AG20443 (cell line): ENCODE data around the gene FGD4.
"Not testable (repeated sequence)": the region's sequence is repeated elsewhere in the genome, so short reads cannot be mapped to it uniquely, and the experiment has no call there.

Experiments used
- DNase-seq: peaks from one replicate; pipeline ENCODE4 v3.0.0; 2012; ENCODE audit warnings: low spot score, mixed read lengths

Gene FGD4

DNA sequence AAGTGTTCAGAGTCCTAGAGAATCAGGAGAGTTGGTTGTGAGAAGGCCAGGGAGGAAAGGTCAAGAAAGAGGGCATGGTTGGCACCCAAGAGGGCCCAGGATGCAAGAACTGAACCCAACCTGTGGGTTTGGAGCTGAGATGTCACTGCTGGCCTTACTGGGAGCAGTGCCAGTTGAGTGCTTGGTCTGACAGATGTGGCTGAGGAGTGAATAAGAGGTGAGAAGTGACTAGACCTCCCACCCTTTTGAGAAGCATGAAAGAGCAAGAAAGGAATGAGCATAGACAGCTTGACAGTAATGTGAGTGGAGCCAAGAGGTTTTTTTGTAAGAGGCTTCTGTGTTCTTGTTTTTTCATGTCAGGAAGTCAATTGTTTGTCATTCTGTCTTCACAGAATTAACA is 95.3 kb downstream of the FGD4 start:
- DNase-seq: no peak

DNA sequence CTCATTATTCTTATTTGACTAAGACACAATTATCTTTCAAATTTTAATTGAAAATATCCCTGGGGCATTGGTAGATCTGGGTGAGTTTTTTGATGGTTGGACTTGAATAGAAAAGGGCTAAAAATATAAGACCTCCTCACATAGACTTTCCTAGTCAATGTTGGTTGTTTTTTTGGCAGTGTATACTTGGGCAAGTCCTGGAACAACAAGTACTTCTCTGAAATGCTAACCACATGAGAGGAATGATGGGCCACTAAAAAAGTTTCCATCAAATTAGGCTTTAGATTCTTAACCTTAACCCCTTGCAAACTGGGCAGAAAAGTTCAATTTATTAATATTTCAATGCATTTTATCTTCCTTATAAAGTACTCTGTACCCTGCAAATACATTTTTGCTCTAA is 97.6 kb downstream of the FGD4 start:
- DNase-seq: no peak

DNA sequence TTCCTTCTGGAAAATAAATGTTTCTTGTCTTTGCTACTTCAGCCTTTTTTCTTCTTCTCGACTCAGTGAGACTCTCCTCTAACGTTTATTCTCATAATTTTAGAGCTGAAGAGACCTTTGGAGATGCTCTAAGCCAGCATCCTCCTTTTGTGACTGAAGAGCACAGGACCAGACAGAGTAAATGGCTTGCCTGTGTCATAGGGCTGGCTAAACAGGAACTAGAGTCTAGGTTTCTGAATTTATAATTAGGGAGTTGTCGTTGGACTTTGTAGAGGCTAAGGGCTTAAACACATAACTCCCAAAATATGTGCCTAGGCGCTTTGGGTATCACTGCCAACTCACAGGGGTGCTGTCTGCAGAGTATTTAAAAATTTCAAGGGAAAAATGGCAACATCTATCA is 98.5 kb downstream of the FGD4 start:
- DNase-seq: no peak

DNA sequence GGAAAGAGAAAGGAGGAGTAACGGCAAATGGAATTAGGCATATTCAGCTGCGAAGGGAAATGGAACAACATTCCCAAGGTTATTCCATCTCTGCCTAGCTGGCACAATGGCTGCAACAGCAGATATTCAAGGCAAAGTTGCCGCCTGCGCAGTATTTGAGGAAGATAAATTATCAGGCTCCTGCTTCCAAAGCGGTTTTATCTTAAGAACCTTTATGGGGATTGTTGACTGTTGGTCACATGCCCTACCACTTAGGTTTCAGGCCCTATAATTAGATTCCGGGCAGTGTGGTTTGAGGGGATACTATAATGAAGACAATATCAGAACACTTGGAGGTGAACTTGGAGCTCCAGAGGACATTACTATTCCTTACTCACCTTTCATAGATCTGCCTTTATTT is 99.7 kb downstream of the FGD4 start:
- DNase-seq: no peak

DNA sequence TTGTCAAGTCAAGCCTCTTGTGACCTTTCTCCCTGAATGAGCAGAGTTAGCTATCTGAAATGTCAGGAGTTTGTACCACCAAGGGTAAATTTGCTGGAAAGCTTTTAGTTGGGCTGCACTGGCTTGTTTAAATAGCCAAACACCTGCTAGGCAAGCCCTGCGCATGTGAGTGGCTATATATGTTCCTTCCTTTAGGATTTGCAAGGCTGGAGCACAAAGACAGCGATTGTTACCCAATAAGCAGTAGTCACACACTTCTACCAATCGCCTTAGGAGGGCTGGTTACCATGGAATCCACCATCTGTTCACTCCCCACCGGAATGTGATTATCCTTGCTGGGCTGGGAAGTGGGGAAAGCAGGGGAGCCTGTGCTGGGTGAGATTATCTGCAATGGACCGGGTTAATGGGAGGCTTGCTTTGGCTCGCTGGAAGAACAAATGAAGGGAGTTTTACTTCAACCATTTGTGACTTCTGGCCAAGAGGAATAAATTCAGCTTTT is 102.5 kb downstream of the FGD4 start:
- DNase-seq: peak; percentile 82

DNA sequence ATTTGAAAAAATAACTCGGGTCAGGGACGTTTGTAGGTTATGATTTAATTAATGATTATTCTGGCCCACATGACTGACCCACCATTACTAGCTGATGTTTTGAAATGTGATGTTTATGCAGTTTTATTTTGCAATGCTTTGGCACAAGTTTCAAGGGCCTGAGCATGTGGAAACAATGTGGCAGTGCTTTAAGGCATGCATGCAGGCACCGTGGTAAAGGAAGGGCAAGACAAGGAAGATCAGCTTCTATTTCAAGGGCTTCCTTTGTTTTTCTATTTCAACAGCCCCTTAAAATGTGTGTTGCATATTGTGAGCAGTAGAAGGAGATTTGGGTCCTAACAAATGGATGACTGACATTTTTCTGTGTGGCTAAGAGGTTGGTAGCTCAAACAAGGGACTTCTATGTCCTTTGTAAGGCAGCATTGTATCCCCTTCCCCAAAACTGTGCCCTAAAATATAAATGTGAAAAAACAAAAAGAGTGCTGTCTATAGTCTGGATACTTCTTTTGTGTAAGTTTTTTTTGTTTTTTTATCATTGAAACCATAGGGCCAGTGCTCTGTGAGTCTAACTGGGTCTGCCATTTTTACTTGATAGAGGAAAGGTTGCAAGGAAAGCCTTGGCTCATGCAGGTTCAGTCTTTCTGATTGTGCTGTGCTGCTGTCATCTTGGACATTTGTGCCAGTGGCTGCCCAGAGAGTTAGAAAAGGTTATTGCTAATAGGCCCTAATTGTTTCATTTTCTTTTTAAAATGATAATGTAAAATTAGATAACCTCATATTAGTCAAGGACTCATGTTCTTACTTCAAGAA is 103.5 kb downstream of the FGD4 start:
- DNase-seq: peak; percentile 77

DNA sequence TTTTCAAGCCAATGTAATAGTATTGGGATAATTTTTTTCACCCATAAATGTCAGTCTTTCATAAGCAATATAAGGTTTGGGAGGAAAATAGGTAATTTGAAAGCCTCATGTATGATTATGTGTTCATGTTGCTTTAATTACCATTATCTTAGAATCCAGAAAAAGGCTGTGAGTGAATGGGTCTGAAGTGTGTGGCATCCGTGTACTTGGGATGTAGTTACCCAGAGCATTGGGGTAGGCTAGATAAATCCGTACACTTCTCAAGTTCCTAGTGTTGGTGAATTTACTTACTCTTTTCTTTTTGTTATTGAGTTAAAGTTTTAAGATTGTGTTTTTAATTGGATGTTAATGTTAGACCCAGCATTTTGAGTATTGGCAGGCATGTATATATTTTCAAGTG is 104.4 kb downstream of the FGD4 start:
- no peak for DNase-seq

DNA sequence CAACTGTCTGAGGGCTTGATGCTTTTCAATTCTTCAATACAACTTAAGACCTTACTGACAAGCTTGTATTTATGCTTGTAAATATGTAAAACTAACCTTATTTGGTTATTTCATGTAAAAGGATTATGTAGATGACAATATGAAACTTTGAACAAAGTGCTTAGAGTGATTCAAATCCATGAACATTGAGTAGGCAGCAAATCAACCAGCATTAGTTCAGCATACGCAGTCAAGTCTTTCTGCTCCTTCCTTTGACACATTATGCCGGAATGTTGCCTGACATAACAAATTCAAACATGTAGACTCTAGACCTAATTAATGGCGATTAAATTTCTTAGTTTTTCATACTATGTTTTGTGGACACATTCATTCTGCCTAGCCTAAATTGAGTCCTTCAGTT is 105.2 kb downstream of the FGD4 start:
- DNase-seq: no peak

GRCh38 chr12:32505067-32505945 is 105.9 kb downstream of the FGD4 start:
- no peak for DNase-seq

DNA sequence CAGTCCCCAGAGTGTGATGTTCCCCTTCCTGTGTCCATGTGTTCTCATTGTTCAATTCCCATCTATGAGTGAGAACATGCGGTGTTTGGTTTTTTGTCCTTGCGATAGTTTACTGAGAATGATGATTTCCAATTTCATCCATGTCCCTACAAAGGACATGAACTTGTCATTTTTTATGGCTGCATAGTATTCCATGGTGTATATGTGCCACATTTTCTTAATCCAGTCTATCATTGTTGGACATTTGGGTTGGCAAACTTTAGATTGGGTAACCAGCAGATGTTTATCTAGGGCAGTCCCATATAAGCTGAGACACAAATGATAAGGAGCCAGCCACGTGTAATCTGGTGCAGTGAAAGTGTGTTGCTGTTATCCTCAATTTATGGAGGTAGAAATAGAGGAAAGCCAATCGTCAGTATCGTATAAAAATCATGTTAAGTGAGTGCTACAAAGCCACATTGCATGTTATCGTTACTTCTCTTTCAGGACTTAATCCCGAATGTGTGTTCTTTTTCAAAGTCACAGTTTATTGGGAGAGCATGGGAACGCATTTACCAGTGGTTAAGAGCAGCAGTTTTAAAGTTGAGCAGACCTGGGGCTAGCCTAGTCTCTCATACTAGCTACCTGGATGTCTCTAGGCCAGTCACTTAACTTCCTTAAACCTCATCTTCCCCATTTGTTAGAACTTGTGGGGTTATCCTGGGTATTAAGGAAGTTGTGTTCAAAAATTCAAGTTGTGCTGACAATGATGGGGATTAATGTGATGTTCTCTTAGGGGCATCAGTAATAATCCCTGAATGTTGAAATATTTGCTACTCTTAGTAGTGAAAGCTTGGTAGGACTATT is 108.0 kb downstream of the FGD4 start:
- DNase-seq: not testable (repeated sequence)

DNA sequence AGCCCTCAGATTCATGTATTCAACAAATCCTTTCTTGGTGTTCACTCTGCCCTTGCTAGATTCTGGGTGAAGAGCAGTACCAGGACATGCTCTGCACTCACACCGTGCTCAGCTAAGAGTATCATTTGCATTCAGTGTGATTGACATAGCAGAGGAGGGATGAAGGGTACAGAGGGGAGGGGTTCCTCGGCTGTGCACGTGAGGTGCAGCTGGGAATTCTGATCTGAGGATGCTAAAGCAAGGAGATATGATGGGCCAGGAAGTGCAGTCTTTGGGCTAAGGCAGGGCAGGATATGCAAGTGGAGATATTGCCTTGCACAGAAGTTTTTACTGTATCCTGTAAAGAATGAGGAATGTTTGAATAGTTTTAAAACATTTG is 108.6 kb downstream of the FGD4 start:
- no peak for DNase-seq

- DNase-seq: no peak
These were observed 109.3 kb downstream of the FGD4 start for GRCh38 chr12:32508626-32509025.

- no peak for DNase-seq
These were observed 110.2 kb downstream of the FGD4 start for GRCh38 chr12:32509328-32510091.

GRCh38 chr12:32511976-32512375 is 112.6 kb downstream of the FGD4 start:
- not testable (repeated sequence) for DNase-seq

GRCh38 chr12:32512379-32512778 is 113.0 kb downstream of the FGD4 start:
- DNase-seq: no peak

- DNase-seq: no peak
These were observed 113.6 kb downstream of the FGD4 start for GRCh38 chr12:32512910-32513309.

DNA sequence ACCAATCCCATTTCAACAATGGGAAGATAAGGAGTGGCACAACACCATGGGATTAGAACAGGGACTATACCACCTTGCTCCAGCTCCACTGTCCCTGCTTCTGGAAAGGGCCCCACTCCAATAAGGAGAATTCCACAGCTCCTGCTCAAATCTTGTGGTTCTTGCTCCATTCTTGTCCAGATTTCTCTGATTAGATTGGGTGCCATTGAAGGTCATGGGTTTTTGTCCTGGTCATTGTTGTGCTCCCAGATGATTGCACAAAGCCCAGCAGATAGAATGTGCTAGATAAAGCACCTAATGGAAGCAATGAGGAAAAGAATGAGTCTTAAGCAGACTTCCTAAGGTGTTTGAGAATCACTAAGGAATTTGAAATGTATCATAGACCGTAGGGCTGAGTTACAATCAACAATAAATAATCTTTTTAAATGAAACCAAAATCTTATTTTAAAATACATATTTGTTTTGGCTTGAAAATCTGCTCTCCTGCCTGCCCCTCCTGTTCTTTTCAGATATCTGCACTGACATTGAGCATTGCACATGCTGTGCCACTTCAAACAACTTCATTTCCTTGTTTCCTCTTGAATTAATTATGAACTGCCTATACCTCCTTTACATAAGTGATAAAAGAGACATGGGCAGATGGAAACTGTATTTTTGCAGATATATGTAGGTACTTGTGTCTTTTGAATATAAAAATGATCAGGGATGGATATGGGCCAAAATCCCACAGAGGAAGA is 115.9 kb downstream of the FGD4 start:
- no peak for DNase-seq

DNA sequence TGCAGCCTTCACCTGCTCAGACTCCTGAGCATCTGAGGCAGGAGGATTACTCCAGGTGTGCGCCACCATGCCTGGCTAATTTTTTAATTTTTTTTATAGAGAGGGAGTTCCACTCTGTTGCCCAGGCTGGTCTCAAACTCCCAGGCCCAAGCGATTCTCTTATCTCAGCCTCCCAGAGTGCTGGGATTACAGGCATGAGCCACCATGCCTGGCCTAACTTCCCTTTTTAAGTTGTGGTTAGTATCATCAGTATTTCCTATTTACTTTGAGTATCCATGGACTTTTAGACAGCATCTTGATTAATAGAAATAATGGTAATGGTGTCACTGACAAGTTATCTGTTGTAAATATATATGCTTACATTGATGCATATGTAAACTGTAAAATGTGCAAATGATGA is 116.9 kb downstream of the FGD4 start:
- no peak for DNase-seq

DNA sequence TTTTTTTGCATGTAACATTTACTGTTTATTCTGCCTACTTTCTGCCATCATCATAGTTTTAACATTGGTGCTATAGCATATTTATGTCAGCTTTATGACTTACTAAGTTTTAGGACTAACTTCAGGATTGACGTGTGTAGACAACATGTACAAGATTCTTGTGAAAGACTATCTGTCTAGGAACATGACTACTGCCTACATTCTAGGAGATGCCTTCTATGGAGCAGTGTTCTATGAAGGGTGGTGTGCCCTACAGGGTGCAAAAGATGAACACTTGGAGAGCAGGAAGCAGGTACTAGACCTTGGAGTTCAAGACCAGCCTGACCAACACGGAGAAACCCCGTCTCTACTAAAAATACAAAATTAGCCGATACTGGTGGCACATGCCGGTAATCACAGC is 118.6 kb downstream of the FGD4 start:
- no peak for DNase-seq

DNA sequence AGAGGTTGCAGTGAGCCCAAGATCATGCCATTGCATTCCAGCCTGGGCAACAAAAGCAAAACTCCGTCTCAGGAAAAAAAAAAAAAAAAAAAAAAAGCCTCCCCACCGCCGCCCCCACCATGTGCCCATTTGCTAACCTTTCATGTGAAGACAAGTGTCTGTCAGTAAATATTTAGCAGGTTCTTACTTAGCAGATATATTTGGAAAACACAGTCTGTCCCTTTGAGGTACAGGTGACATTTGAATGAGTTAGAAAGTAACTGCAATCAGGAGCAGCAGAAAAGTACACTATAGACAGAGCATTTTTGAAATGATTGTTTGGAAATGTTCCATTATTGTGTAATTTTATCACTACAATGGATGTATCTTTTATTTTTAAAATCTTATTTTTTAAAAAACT is 119.7 kb downstream of the FGD4 start:
- DNase-seq: no peak
